Mesothelial cell of epicardium (in vitro differentiated cells): ENCODE results near the gene NACC2. TPM values are rescaled to one million over a fixed set of nuclear protein-coding genes. Genes with fewer than 3 reads are reported as not detected.

ENCODE experiments used
- DNase-seq, 2 experiments: peaks; one replicate each; pipeline ENCODE4 v3.0.0; 2021; ENCODE audit warnings: low spot score in 2 of 2; ENCODE audit not compliant: unreplicated experiment in 2 of 2
- H3K27ac Mint-ChIP-seq: 2 replicates; pipeline ENCODE4 v1.8.0; 2021; ENCODE audit warnings: mixed read lengths
- H3K27me3 Mint-ChIP-seq: 2 replicates; pipeline ENCODE4 v1.8.0; 2021; ENCODE audit warnings: low read depth, mixed read lengths
- H3K36me3 Mint-ChIP-seq: 2 replicates; pipeline ENCODE4 v1.8.0; 2021; ENCODE audit warnings: mixed read lengths
- H3K4me1 Mint-ChIP-seq: 2 replicates; pipeline ENCODE4 v1.8.0; 2021; ENCODE audit warnings: mixed read lengths
- H3K4me3 Mint-ChIP-seq: 2 replicates; pipeline ENCODE4 v1.8.0; 2021; ENCODE audit warnings: mild to moderate bottlenecking, moderate library complexity, mixed read lengths
- H3K9me3 Mint-ChIP-seq: 2 replicates; pipeline ENCODE4 v1.8.0; 2021; ENCODE audit warnings: mixed read lengths
- CTCF ChIP-seq: fragments of 200-600 bp; sonication (generic); IDR thresholded peaks from one replicate; pipeline ENCODE4 v1.5.0; 2021; ENCODE audit warnings: antibody characterized with exemption; ENCODE audit not compliant: unreplicated experiment
- total RNA-seq: library from RNA; stranded (reverse); gene quantifications from 3 replicates; pipeline ENCODE4 v1.2.1, GENCODE V29; 2021

The NACC2 gene
- total RNA-seq, 1 donor from 2014 or later, result 18.4 TPM

GRCh38 chr9:136100700-136101614 is 5.9 kb upstream of the NACC2 start:
- Mint-ChIP-seq H3K36me3 (no peaks in the 10 kb centered on the region), H3K4me1 (peaks cover 13% of the 10 kb centered on the region), H3K27me3 (peaks cover 7% of the 10 kb centered on the region), H3K27ac (no peak overlapping the region), H3K9me3 (no peaks in the 10 kb centered on the region), H3K4me3 (no peak overlapping the region)
- no peak for TF ChIP-seq CTCF
- no peak for DNase-seq

GRCh38 chr9:136099542-136099941 is 4.5 kb upstream of the NACC2 start:
- no peaks in the 10 kb centered on the region for H3K9me3 Mint-ChIP-seq
- H3K36me3 Mint-ChIP-seq, result no peaks in the 10 kb centered on the region
- peaks cover 8% of the 10 kb centered on the region for H3K4me1 Mint-ChIP-seq
- H3K27ac Mint-ChIP-seq, result no peak overlapping the region
- H3K4me3 Mint-ChIP-seq, result no peak overlapping the region
- TF ChIP-seq CTCF, result no peak
- peaks cover 2% of the 10 kb centered on the region for H3K27me3 Mint-ChIP-seq
- no peak for DNase-seq

- TF ChIP-seq CTCF, result no peak
- peaks cover 10% of the 10 kb centered on the region for H3K4me1 Mint-ChIP-seq
- no peaks in the 10 kb centered on the region for H3K9me3 Mint-ChIP-seq
- DNase-seq, result no peak
- H3K36me3 Mint-ChIP-seq, result no peaks in the 10 kb centered on the region
- peaks cover 2% of the 10 kb centered on the region for H3K27me3 Mint-ChIP-seq
- H3K4me3 Mint-ChIP-seq, result no peak overlapping the region
- H3K27ac Mint-ChIP-seq, result no peak overlapping the region
Observed at GRCh38 chr9:136098844-136099243, 3.8 kb upstream of the NACC2 start.

- Mint-ChIP-seq H3K27me3 (peaks cover 2% of the 10 kb centered on the region), H3K27ac (no peak overlapping the region), H3K4me1 (peaks cover 14% of the 10 kb centered on the region), H3K36me3 (no peaks in the 10 kb centered on the region), H3K4me3 (peak overlapping the region; percentile 46), H3K9me3 (no peaks in the 10 kb centered on the region)
- no peak for TF ChIP-seq CTCF
- no peak for DNase-seq
Observed at GRCh38 chr9:136098210-136098609, 3.1 kb upstream of the NACC2 start.

- no peaks in the 10 kb centered on the region for H3K9me3 Mint-ChIP-seq
- TF ChIP-seq CTCF, result no peak
- H3K27me3 Mint-ChIP-seq, result peaks cover 2% of the 10 kb centered on the region
- H3K27ac Mint-ChIP-seq, result no peak overlapping the region
- no peak for DNase-seq
- peak overlapping the region; percentile 61 for H3K4me3 Mint-ChIP-seq
- peaks cover 25% of the 10 kb centered on the region for H3K4me1 Mint-ChIP-seq
- H3K36me3 Mint-ChIP-seq, result no peaks in the 10 kb centered on the region
Observed at GRCh38 chr9:136096505-136097001, 1.5 kb upstream of the NACC2 start.
